ENCODE data around the gene AOC1.

Gene AOC1

DNA sequence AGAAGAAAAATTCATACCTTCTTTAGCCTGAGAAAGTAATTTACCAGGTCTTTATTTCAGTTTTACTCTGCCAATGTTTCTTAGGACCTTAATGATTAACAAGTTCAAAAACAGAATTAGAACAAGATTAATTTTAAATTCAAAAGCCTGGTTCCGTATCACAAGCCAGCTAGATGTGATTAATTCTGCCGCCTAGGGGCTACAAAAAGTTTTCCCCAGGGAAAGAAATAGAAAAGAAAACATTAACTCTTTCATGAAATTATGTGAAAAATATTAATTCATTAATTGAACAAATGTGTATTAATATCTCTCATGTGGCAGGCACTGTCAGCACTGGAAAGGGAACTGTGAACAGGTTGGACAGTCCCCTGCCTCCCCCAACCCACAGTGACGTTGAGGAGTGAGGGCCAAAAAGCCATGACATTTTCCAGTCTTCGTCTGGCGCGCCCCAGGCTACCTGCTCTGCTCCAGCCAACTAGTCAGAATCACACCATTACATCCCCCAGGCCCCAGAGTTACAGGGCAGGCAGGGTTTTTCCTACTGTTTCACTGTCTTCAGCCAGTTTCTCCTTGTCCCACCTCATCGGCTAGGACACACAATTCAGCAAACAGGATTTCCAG is 31.6 kb upstream of the AOC1 start:
- H3K9ac ChIP-seq (ENCODE audit: low read depth, low read length): no peak overlapping the region
- no peak overlapping the region for H3K27ac ChIP-seq (ENCODE audit: low read depth, low read length)
- peaks cover 12% of the 10 kb centered on the region for H3K9me3 ChIP-seq (ENCODE audit: insufficient read depth, low read depth, low read length)
- no peak overlapping the region for H3K4me3 ChIP-seq (ENCODE audit: low read length)
- 91% methylated on average over 6 of the region's 7 CpGs for WGBS
- no peaks in the 10 kb centered on the region for H3K36me3 ChIP-seq (ENCODE audit: insufficient read depth, low read length)
- no peaks in the 10 kb centered on the region for H3K27me3 ChIP-seq (ENCODE audit: insufficient read depth, low read length)
- no peaks in the 10 kb centered on the region for H3K4me1 ChIP-seq (ENCODE audit: insufficient read depth, low read length)

DNA sequence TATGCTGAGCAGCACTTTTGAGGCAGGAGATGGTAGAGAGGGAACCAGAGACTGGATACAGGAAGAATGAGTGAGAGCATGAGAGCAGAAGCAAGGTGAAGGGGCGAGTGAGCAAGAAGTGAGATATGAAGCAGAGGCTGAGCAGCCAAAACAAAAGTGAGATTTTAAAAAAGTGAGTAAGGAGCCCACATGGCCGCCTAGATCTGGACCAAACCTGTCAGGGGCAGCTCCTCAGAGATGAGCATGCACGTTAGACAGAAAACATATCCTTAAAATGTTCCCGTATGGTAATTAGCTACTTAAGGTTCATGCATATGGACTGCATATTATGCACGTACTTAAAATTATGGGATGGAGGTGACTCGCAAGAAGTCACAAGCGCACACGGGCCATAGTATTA is 29.3 kb upstream of the AOC1 start:
- no peaks in the 10 kb centered on the region; the same call in 1 of the 2 replicates for H3K9me3 ChIP-seq (ENCODE audit: insufficient read depth, low read depth, low read length)
- no peak overlapping the region for H3K4me3 ChIP-seq (ENCODE audit: low read length)
- 92% methylated on average over 8 of the region's 8 CpGs for WGBS
- no peak overlapping the region for H3K9ac ChIP-seq (ENCODE audit: low read depth, low read length)
- no peaks in the 10 kb centered on the region for H3K27me3 ChIP-seq (ENCODE audit: insufficient read depth, low read length)
- H3K36me3 ChIP-seq (ENCODE audit: insufficient read depth, low read length): no peaks in the 10 kb centered on the region
- no peaks in the 10 kb centered on the region for H3K4me1 ChIP-seq (ENCODE audit: insufficient read depth, low read length)
- H3K27ac ChIP-seq (ENCODE audit: low read depth, low read length): no peak overlapping the region

DNA sequence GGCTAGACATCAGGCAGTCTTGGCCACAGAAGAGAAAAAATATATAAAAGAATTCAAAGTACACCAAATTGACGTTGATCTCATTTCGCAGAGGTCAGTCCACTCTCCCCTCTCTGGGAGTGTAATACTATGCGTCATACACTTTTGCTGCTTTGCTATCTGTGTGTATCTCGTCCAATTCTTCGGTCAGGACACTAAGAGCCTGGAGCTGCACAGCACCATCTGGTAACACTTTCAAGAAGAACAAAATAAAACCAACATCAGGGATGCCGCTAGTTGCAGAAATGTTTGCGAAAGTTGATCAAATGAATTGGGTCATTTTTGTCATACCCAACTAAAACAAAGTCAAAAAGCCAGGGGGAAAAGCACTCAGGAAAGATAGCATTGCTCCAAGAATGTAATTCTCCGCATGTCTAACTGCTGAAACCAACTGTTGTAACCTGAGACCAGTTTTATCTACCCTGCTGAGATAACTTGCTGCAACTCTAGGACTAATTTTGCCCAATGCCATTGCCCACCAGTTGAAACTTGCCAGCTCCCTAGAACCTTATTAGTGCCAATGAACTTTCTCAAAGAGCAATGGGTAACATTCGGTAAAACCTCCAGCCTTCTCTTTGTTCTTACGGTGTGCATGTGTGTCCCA is 28.7 kb upstream of the AOC1 start:
- no peak overlapping the region for H3K9ac ChIP-seq (ENCODE audit: low read depth, low read length)
- no peak overlapping the region for H3K27ac ChIP-seq (ENCODE audit: low read depth, low read length)
- WGBS: 92% methylated on average over 10 of the region's 10 CpGs
- no peaks in the 10 kb centered on the region; the same call in 1 of the 2 replicates for H3K9me3 ChIP-seq (ENCODE audit: insufficient read depth, low read depth, low read length)
- no peaks in the 10 kb centered on the region for H3K27me3 ChIP-seq (ENCODE audit: insufficient read depth, low read length)
- H3K4me1 ChIP-seq (ENCODE audit: insufficient read depth, low read length): no peaks in the 10 kb centered on the region
- no peaks in the 10 kb centered on the region for H3K36me3 ChIP-seq (ENCODE audit: insufficient read depth, low read length)
- no peak overlapping the region for H3K4me3 ChIP-seq (ENCODE audit: low read length)

- Histone ChIP-seq H3K4me3 (ENCODE audit: low read length) (no peak overlapping the region), H3K27me3 (ENCODE audit: insufficient read depth, low read length) (no peaks in the 10 kb centered on the region), H3K36me3 (ENCODE audit: insufficient read depth, low read length) (no peaks in the 10 kb centered on the region), H3K9me3 (ENCODE audit: insufficient read depth, low read depth, low read length) (no peaks in the 10 kb centered on the region; the same call in 1 of the 2 replicates), H3K4me1 (ENCODE audit: insufficient read depth, low read length) (no peaks in the 10 kb centered on the region), H3K27ac (ENCODE audit: low read depth, low read length) (no peak overlapping the region), H3K9ac (ENCODE audit: low read depth, low read length) (no peak overlapping the region)
- 94% methylated on average over 20 of the region's 20 CpGs for WGBS
Observed at GRCh38 chr7:150824379-150825177, 27.7 kb upstream of the AOC1 start.

GRCh38 chr7:150826061-150826849 is 26.1 kb upstream of the AOC1 start:
- 84% methylated on average over 6 of the region's 6 CpGs for WGBS
- H3K9ac ChIP-seq (ENCODE audit: low read depth, low read length): no peak overlapping the region
- no peaks in the 10 kb centered on the region; the same call in 1 of the 2 replicates for H3K9me3 ChIP-seq (ENCODE audit: insufficient read depth, low read depth, low read length)
- no peaks in the 10 kb centered on the region for H3K27me3 ChIP-seq (ENCODE audit: insufficient read depth, low read length)
- no peaks in the 10 kb centered on the region for H3K36me3 ChIP-seq (ENCODE audit: insufficient read depth, low read length)
- no peaks in the 10 kb centered on the region for H3K4me1 ChIP-seq (ENCODE audit: insufficient read depth, low read length)
- H3K27ac ChIP-seq (ENCODE audit: low read depth, low read length): no peak overlapping the region
- H3K4me3 ChIP-seq (ENCODE audit: low read length): no peak overlapping the region

DNA sequence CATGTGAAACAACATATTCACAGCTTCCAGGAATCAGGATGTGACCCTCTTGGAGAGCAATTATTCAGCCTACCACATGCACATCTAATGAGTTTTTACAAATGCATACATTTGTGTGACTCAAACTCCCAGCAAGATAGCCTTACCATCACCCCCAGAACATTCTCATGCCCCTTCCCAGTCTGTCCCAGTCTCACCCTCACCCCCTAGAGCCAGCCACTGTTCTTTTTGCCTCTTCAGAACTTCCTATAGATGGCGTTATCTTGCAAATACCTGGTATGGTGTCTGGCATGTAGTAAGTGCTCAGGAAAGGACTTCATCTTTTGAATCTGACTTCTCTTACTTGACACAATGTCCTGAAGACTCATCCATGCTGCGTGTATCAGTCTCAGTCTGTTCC is 23.9 kb upstream of the AOC1 start:
- H3K4me1 ChIP-seq (ENCODE audit: insufficient read depth, low read length): no peaks in the 10 kb centered on the region
- no peak overlapping the region for H3K9ac ChIP-seq (ENCODE audit: low read depth, low read length)
- no peak overlapping the region for H3K27ac ChIP-seq (ENCODE audit: low read depth, low read length)
- H3K4me3 ChIP-seq (ENCODE audit: low read length): no peak overlapping the region
- H3K27me3 ChIP-seq (ENCODE audit: insufficient read depth, low read length): no peaks in the 10 kb centered on the region
- WGBS: 85% methylated on average over 2 of the region's 2 CpGs
- no peaks in the 10 kb centered on the region for H3K36me3 ChIP-seq (ENCODE audit: insufficient read depth, low read length)
- no peaks in the 10 kb centered on the region for H3K9me3 ChIP-seq (ENCODE audit: insufficient read depth, low read depth, low read length)

GRCh38 chr7:150829426-150829825 is 22.9 kb upstream of the AOC1 start:
- no peak overlapping the region for H3K9ac ChIP-seq (ENCODE audit: low read depth, low read length)
- H3K4me1 ChIP-seq (ENCODE audit: insufficient read depth, low read length): no peaks in the 10 kb centered on the region
- 68% methylated on average over 1 of the region's 1 CpG for WGBS
- no peaks in the 10 kb centered on the region for H3K27me3 ChIP-seq (ENCODE audit: insufficient read depth, low read length)
- no peak overlapping the region for H3K27ac ChIP-seq (ENCODE audit: low read depth, low read length)
- no peak overlapping the region for H3K4me3 ChIP-seq (ENCODE audit: low read length)
- no peaks in the 10 kb centered on the region for H3K36me3 ChIP-seq (ENCODE audit: insufficient read depth, low read length)
- H3K9me3 ChIP-seq (ENCODE audit: insufficient read depth, low read depth, low read length): no peaks in the 10 kb centered on the region

DNA sequence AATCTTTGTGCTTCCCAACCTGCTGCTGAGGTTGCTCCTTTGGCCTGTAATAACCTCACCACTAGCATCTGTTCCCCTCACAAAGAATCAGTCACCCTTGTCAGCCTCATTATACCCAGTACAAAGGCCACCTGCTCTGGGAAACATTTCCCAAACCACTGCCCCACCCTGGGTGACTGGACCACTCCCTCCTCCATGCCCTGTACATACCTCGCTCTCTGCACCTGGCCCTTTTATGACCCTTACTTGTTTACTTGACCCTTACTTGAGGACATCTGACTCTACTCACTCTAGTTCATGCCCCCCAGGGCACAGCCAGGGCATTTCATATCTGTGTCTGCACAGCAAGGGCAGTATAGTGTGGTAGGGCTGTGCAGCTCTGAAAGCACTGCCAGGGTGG is 21.4 kb upstream of the AOC1 start:
- H3K27ac ChIP-seq (ENCODE audit: low read depth, low read length): no peak overlapping the region
- H3K9me3 ChIP-seq (ENCODE audit: insufficient read depth, low read depth, low read length): no peaks in the 10 kb centered on the region
- H3K4me1 ChIP-seq (ENCODE audit: insufficient read depth, low read length): no peaks in the 10 kb centered on the region
- no peak overlapping the region for H3K9ac ChIP-seq (ENCODE audit: low read depth, low read length)
- H3K27me3 ChIP-seq (ENCODE audit: insufficient read depth, low read length): no peaks in the 10 kb centered on the region
- no peak overlapping the region for H3K4me3 ChIP-seq (ENCODE audit: low read length)
- H3K36me3 ChIP-seq (ENCODE audit: insufficient read depth, low read length): no peaks in the 10 kb centered on the region
- 43% methylated on average over 1 of the region's 1 CpG for WGBS

DNA sequence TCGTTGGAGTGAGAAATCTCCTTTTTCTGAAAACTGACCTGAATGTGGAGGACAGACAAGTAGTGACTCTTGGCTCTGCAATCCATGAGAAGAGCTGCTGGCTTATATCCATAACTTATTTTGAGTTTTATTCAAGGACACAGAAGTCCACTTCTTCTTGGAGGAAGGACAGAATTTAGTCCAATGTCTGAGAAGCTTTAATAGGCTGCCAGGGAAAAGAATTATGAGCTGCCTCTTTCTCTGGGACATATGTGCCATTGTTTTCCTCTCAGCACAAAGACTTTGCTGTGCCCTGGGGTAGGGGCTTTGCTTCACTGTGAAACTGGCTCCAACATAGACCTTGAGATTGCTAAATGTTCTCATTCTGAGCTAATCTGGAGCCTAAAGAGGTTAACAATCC is 20.5 kb upstream of the AOC1 start:
- Histone ChIP-seq H3K4me1 (ENCODE audit: insufficient read depth, low read length) (no peaks in the 10 kb centered on the region), H3K9me3 (ENCODE audit: insufficient read depth, low read depth, low read length) (no peaks in the 10 kb centered on the region), H3K36me3 (ENCODE audit: insufficient read depth, low read length) (no peaks in the 10 kb centered on the region), H3K27me3 (ENCODE audit: insufficient read depth, low read length) (no peaks in the 10 kb centered on the region), H3K4me3 (ENCODE audit: low read length) (no peak overlapping the region), H3K27ac (ENCODE audit: low read depth, low read length) (no peak overlapping the region), H3K9ac (ENCODE audit: low read depth, low read length) (no peak overlapping the region)
- 88% methylated on average over 1 of the region's 1 CpG for WGBS

DNA sequence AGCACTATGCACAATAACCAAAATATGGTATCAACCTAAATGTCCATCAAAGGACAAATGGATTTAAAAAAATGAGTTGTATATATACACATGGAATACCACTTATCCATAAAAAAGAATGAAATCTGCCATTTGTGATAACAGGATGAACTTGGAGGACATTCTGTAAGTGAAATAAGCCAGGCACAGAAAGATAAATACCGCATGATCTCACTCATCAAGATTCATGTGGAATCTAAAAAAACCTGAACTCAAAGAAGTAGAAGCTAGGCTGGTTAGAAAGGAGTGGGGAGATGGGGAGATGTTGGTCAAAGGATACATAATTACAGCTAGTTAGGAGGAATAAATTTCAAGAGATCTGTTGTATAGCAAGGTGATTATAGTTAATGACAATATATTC is 17.3 kb upstream of the AOC1 start:
- Histone ChIP-seq H3K36me3 (ENCODE audit: insufficient read depth, low read length) (no peaks in the 10 kb centered on the region), H3K4me1 (ENCODE audit: insufficient read depth, low read length) (no peaks in the 10 kb centered on the region), H3K9ac (ENCODE audit: low read depth, low read length) (no peak overlapping the region), H3K4me3 (ENCODE audit: low read length) (no peak overlapping the region), H3K9me3 (ENCODE audit: insufficient read depth, low read depth, low read length) (no peaks in the 10 kb centered on the region), H3K27me3 (ENCODE audit: insufficient read depth, low read length) (no peaks in the 10 kb centered on the region), H3K27ac (ENCODE audit: low read depth, low read length) (no peak overlapping the region)
- 100% methylated on average over 1 of the region's 1 CpG for WGBS
